ENCODE data around the gene C19orf44.
"Not testable (repeated sequence)": the region's sequence is repeated elsewhere in the genome, so short reads cannot be mapped to it uniquely, and the experiment has no call there.

C19orf44 gene

DNA sequence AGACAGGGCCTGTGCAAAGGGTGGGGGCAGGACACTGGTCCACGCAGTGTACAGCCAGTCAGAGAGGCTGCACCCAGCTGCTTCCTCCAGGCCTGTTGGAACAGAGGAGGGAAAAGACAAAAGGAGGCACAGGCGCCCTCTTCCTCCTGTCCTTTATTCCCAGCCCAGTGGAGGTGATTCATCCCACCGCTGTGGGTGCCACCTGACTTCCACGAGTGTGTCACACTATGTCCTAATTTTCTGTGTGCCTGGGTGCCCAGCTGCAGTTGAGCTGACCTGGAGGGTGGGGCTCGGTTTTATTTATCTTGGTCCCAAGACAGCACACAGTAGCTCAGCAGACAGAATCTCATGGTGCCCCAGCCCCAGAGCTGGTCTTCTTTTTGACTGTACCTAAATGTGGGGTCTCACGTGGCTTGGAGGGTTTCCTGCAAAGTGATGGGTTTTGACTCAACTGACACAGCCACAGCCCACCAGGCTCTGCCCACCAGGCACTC is 33.4 kb upstream of the C19orf44 start:
- no peak for DNase-seq (ENCODE audit: low spot score)
- TF ChIP-seq, protein P1, sequence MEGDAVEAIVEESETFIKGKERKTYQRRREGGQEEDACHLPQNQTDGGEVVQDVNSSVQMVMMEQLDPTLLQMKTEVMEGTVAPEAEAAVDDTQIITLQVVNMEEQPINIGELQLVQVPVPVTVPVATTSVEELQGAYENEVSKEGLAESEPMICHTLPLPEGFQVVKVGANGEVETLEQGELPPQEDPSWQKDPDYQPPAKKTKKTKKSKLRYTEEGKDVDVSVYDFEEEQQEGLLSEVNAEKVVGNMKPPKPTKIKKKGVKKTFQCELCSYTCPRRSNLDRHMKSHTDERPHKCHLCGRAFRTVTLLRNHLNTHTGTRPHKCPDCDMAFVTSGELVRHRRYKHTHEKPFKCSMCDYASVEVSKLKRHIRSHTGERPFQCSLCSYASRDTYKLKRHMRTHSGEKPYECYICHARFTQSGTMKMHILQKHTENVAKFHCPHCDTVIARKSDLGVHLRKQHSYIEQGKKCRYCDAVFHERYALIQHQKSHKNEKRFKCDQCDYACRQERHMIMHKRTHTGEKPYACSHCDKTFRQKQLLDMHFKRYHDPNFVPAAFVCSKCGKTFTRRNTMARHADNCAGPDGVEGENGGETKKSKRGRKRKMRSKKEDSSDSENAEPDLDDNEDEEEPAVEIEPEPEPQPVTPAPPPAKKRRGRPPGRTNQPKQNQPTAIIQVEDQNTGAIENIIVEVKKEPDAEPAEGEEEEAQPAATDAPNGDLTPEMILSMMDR (IDR thresholded peaks at IDR 0.05; ENCODE audit: extremely low read depth, missing control alignments): no peak

DNA sequence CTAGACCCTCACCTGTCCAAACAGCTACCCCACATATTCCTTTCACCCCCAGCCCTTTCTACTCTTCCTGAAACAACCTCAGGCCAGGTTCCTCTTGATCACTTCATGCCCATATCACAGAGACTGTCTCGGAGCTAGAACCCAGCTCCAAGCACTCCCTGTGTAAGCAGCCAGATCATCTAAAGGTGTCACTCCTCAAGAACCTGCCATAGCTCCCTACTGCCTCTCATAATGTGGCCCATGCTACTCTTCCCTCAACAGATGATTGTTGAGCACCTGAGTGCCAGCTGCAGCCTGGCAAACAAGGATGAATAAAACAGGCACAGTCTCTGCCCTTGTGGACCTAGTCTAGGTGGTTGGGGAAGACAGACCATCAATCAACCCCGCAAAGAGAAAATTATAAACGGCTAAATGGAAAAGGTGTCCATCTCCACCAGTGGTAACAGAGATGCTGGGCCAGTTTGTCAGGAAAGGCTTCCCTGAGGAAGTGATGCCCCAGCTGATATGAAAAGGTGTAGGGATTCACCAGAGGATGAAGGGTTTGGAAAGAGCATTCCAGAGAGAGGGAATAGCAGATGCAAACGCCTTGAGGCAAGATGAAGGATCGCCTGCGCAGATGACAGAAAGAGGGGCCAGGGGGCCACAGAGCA is 32.7 kb upstream of the C19orf44 start:
- TF ChIP-seq, protein P1 (IDR thresholded peaks at IDR 0.05; ENCODE audit: extremely low read depth, missing control alignments): no peak
- no peak for DNase-seq (ENCODE audit: low spot score)

DNA sequence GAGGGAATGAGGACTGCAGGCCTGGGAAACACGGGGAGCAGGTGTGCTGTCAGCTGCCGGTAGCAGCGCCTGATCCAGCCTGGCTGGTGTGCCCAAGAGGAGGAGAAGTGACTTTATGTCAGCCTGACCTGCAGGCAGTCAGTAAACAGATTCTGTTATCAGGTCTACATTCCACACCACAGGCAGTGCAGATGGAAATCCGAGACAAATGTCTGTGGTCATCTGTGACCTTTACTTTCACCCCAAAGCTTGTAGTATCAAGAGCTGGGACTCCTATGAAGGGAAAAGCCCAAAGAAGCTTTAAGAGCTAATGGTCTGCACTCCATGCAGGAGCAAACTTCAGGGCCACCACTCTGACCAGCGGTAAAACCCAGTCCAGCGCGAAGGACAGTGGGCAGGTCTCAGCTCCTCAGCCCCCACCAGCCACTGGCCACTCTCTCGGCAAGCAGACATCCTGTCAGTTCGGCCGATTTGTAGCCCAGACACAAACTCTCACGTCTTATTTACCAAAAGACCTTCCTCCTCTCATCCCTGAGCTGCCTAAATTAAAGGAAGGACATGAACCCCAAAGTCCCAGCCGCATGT is 32.1 kb upstream of the C19orf44 start:
- TF ChIP-seq, protein P1 (IDR thresholded peaks at IDR 0.05; ENCODE audit: extremely low read depth, missing control alignments): no peak
- no peak for DNase-seq (ENCODE audit: low spot score)

DNA sequence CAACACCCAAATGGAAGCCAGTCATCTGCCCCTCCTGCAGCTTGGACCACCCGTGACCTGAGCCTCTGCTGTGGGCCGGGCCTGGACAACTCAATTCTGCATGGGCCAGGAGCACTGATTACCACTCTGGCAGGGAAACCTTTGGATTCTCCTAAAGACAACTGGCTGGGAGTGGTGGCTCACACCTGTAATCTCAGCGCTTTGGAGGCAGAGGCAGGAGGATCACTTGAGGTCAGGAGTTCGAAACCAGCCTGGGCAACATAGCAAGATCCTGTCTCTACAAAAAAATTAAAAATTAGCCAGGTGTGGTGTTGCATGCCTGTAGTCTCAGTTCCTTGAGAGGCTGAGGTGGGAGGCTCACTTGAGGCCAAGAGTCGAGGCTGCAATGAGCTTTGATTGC is 31.0 kb upstream of the C19orf44 start:
- DNase-seq (ENCODE audit: low spot score): no peak
- TF ChIP-seq, protein P1 (IDR thresholded peaks at IDR 0.05; ENCODE audit: extremely low read depth, missing control alignments): no peak

DNA sequence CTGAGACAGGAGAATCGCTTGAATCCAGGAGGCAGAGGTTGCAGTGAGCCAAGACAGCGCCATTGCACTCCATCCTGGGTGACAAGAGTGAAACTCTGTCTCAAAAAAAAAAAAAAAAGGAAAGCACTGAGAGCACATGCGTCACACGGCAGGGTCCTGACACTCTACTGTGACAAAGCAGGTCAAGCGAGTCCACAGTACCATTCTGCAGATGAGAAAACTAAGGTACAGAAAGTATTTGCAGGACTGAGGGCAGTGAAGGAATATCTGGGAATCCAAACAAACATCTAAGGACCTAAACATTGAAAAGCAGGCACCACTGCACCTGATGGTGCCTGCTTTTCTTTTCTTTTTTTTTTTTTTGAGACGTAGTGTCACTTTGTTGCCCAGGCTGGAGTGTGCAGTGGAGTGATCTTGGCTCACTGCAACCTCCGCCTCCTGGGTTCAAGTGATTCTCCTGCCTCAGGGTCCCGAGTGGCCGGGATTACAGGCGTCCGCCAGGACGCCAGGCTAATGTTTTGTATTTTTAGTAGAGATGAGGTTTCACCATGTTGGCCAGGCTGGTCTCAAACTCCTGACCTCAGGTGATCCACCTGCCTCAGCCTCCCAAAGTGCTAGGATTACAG is 29.3 kb upstream of the C19orf44 start:
- DNase-seq (ENCODE audit: low spot score): not testable (repeated sequence)

DNA sequence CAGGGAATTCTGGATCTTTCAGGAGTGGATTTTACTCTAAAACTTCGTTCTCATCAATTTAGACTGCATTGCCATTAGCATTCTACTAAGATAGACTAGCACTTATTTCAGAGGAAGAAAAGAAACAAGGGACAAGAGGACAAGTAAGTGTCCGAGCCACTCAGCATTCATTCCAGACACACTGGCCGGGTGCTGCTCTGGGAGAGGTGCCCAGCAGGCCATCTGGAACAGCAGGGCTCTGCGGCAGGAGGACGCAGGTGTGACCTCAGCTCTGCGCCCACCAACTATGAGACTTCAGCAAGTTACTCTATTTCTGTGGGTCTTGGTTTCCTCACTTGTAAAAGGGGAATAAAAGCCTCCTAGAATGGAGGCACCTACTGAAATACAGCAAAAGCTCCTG is 28.6 kb upstream of the C19orf44 start:
- TF ChIP-seq, protein P1 (IDR thresholded peaks at IDR 0.05; ENCODE audit: extremely low read depth, missing control alignments): no peak
- DNase-seq (ENCODE audit: low spot score): no peak

DNA sequence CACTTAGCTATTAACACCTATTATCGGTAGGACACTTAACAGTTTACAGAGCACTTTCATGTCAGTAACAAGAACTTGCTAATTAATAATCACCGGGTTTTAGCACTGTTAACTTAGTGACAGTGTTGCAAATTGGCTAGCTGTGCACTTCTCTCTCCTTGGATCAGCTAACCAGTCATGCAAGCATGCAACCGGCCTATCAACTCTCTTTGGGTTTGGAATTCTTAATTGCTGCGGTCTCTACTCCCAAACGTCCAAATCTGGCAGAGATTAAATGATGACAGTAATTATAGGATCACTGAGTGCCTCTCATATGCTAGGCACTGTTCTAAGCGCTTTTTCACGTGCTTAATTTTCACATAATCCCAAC is 25.7 kb upstream of the C19orf44 start:
- no peak for DNase-seq (ENCODE audit: low spot score)

More for the DNA sequence above, 25.7 kb upstream of the C19orf44 start:
- TF ChIP-seq, protein P1 (IDR thresholded peaks at IDR 0.05; ENCODE audit: extremely low read depth, missing control alignments): no peak
